HG03066 (cell line): ENCODE data around the gene GZMH.
"Not testable (repeated sequence)": the region's sequence is repeated elsewhere in the genome, so short reads cannot be mapped to it uniquely, and the experiment has no call there.

ENCODE experiments used
- ATAC-seq: cut with Tn5 transposase; IDR thresholded peaks from one replicate; pipeline ENCODE4 v1.9.1; 2021; ENCODE audit warnings: low read depth; ENCODE audit not compliant: unreplicated experiment

Gene GZMH

GRCh38 chr14:24597403-24597802, 12.1 kb downstream of the GZMH start:
- ATAC-seq, result no peak

GRCh38 chr14:24595073-24595808, 14.2 kb downstream of the GZMH start:
- no peak for ATAC-seq

GRCh38 chr14:24591004-24591403, 18.5 kb downstream of the GZMH start:
- not testable (repeated sequence) for ATAC-seq

- ATAC-seq, result not testable (repeated sequence)
These were observed 25.1 kb downstream of the GZMH start for GRCh38 chr14:24584402-24584801.

- no peak for ATAC-seq
These were observed 30.9 kb downstream of the GZMH start for GRCh38 chr14:24578558-24578957.

- ATAC-seq, result no peak
These were observed 32.7 kb downstream of the GZMH start for GRCh38 chr14:24576771-24577170.

- no peak for ATAC-seq
These were observed 33.3 kb downstream of the GZMH start, which contains the start of gene CTSG for GRCh38 chr14:24576182-24576581. Gene CTSG (minus strand): TSS chr14:24576250. CDS start chr14:24576223, 27 bp downstream.

- ATAC-seq, result no peak
These were observed 35.2 kb downstream of the GZMH start for GRCh38 chr14:24574206-24574774.

- no peak for ATAC-seq
These were observed 43.2 kb downstream of the GZMH start for GRCh38 chr14:24566318-24566717.

- ATAC-seq, result no peak
These were observed 43.7 kb downstream of the GZMH start for GRCh38 chr14:24565766-24566165.

GRCh38 chr14:24563505-24563904, 46.0 kb downstream of the GZMH start:
- ATAC-seq, result no peak

GRCh38 chr14:24556756-24557155, 52.7 kb downstream of the GZMH start:
- ATAC-seq, result no peak
